HL-60 (cell line): ENCODE measurements around the gene STAG3.

Experiments used
- DNase-seq, 2 experiments: peaks; one replicate each; pipeline ENCODE4 v3.0.0-alpha.2; 2010 to 2020; ENCODE audit warnings: low read depth in 1 of 2, low spot score in 1 of 2
- H3K27ac ChIP-seq: fragments of 250-450 bp; sonication (Bioruptor Pico); replicated peaks from 2 replicates; pipeline ENCODE4 v1.5.1; 2020; ENCODE audit warnings: mild to moderate bottlenecking, moderate library complexity
- H3K27me3 ChIP-seq: fragments of 250-450 bp; sonication (Bioruptor Pico); 2 replicates; pipeline ENCODE4 v1.5.1; 2021; ENCODE audit warnings: mild to moderate bottlenecking, moderate library complexity; ENCODE audit not compliant: insufficient read depth, poor library complexity, severe bottlenecking
- H3K4me3 ChIP-seq: replicated peaks from 2 replicates; pipeline ENCODE4 v1.5.1; 2011; ENCODE audit warnings: mild to moderate bottlenecking, control low read depth, low read length; ENCODE audit not compliant: insufficient read depth
- GABPA ChIP-seq: IDR thresholded peaks from 2 replicates; pipeline ENCODE4 v1.6.1; 2012; ENCODE audit warnings: low read depth
- POLR2AphosphoS5 ChIP-seq: IDR thresholded peaks from 2 replicates; pipeline ENCODE4 v1.6.1; 2012; ENCODE audit warnings: low read depth
- REST ChIP-seq: IDR thresholded peaks from 2 replicates; pipeline ENCODE4 v1.6.1; 2012; ENCODE audit warnings: low read depth; ENCODE audit not compliant: insufficient replicate concordance
- SPI1 ChIP-seq: IDR thresholded peaks from 2 replicates; pipeline ENCODE4 v1.6.1; 2012; ENCODE audit warnings: low read depth, mild to moderate bottlenecking, borderline replicate concordance
- TF ChIP-seq, protein P1 (sequence below): IDR thresholded peaks from one replicate; pipeline ENCODE4 v1.5.1; 2011; ENCODE audit warnings: low read length, control low read depth, inconsistent platforms; ENCODE audit not compliant: insufficient read depth

Gene STAG3

DNA sequence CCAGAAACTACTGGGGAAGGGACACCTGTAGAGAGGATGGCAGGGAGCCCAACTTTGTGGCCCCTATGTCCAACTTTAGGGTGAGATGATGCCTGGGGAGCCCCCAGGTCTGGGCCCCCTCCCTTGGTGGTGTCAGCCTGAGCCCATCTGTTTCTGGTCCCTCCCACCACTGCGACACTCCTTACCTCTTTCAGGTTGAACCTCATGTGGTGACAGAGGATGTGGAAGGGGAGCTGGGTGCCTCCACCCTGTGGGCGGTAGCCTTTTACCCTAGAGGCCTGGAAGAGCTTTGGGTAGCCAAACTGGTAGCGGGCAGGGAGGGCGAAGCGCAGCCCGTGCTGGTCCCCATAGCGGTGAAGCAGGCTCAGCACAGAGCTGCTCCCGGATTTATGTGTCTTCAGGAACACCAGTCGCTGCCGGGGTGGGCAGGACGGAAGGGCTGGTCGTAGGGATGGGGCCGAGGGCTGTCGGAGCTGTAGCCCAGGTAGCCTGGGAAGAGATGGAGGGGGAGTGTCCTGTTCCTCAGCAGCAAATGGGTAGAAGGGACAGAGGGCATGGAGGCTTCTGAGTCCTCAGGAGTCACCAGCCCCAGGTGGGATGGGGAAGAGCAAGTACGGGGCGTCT is 11.3 kb upstream of the STAG3 start:
- Histone ChIP-seq H3K27ac (no peak overlapping the region), H3K4me3 (no peak overlapping the region), H3K27me3 (peaks cover 20% of the 10 kb centered on the region)
- TF ChIP-seq SPI1 (no peak), POLR2AphosphoS5 (no peak), REST (no peak), GABPA (no peak)
- TF ChIP-seq, protein P1, sequence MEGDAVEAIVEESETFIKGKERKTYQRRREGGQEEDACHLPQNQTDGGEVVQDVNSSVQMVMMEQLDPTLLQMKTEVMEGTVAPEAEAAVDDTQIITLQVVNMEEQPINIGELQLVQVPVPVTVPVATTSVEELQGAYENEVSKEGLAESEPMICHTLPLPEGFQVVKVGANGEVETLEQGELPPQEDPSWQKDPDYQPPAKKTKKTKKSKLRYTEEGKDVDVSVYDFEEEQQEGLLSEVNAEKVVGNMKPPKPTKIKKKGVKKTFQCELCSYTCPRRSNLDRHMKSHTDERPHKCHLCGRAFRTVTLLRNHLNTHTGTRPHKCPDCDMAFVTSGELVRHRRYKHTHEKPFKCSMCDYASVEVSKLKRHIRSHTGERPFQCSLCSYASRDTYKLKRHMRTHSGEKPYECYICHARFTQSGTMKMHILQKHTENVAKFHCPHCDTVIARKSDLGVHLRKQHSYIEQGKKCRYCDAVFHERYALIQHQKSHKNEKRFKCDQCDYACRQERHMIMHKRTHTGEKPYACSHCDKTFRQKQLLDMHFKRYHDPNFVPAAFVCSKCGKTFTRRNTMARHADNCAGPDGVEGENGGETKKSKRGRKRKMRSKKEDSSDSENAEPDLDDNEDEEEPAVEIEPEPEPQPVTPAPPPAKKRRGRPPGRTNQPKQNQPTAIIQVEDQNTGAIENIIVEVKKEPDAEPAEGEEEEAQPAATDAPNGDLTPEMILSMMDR = no peak
- no peak for DNase-seq

- Histone ChIP-seq H3K4me3 (no peak overlapping the region), H3K27me3 (peaks cover 24% of the 10 kb centered on the region), H3K27ac (no peak overlapping the region)
- TF ChIP-seq GABPA = no peak
- TF ChIP-seq POLR2AphosphoS5 = no peak
- TF ChIP-seq SPI1 = no peak
- DNase-seq = no peak
Measured at GRCh38 chr7:100166970-100167911, 10.5 kb upstream of the STAG3 start.

DNA sequence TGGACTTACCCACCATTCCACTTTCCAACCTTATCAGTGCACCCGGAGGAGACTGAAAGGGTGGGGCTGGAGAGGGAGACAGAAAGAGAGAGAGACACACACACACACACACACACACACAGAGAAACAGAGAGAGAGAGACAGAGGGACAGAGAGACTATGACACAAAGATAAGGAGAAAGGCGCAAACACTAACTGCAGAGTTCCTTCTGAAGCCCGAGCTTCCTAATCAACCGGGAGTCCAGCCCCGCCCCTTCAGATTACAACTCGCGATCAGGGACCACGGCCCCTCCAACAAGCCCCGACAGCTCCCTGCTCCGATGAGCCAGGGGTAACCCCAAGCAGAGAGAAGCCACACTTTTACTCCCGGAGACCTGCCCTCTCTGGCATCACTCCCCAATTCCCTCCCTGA is 9.8 kb upstream of the STAG3 start:
- no peak for DNase-seq
- Histone ChIP-seq H3K27me3 (peaks cover 25% of the 10 kb centered on the region), H3K27ac (no peak overlapping the region), H3K4me3 (no peak overlapping the region)
- TF ChIP-seq POLR2AphosphoS5 = no peak

- Histone ChIP-seq H3K27ac (no peak overlapping the region), H3K4me3 (no peak overlapping the region), H3K27me3 (peaks cover 25% of the 10 kb centered on the region)
- DNase-seq = no peak
- TF ChIP-seq POLR2AphosphoS5 (no peak), REST (no peak), SPI1 (no peak), GABPA (no peak)
- TF ChIP-seq, protein P1 = no peak
Measured at GRCh38 chr7:100169147-100169850, 8.4 kb upstream of the STAG3 start.
